ENCODE measurements around the gene MARK3.
A peak's percentile ranks its signal among the peaks of the same experiment; 100 is the strongest.

MARK3 gene

DNA sequence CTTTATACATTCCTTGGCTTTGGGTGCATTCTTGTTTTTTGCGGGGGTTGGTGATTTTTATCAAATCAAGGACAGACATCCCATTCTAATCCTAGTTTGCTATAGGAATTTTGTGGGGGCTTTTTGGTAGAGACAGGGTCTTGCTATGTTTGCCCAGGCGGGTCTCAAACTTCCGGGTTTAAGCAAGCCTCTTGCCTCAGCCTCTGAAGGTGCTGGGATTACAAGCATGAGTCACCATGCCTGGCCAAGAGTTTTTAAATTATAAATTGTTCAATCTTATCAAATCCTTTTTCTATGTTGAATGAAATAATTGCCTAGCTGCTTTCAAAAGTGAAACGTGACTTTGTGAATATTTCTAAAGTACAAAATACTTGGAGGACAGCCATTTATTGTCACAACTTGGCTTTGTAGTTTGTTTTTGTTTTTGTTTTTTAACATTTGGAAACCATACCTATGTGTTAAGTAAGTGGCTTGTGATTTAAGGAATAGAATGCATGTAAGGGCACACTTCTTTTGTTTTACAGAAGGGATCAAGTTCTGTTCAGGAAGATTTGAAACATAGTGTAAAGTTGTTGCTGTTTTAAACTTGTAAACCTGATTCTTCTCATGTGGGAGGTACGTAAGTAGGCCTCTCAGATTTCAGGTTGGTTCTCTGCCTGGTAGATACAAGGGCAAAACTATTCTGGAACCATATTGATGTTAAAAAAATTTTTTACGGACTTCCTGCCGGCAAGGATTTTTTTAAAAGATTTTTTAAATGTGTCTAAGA lies 13.4 kb downstream of the MARK3 start:
- no peak for FAIRE-seq

DNA sequence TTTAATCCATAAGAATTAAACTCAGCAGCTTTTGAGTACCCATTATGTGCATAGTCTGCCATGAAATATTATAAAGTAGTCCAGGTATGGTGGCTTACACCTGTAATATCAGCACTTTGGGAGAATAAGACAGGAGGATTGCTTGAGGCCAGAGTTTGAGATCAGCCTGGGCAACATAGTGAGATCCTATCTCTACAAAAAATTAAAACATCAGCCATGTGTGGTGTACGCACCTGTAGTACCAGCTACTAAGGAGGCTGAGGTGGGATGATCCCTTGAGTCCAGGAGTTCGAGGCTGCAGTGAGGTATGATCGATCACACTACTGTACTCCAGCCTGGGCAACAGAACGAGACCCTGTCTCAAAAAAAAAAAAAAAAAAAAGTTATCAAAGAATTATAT lies 15.3 kb downstream of the MARK3 start:
- no peak for FAIRE-seq

DNA sequence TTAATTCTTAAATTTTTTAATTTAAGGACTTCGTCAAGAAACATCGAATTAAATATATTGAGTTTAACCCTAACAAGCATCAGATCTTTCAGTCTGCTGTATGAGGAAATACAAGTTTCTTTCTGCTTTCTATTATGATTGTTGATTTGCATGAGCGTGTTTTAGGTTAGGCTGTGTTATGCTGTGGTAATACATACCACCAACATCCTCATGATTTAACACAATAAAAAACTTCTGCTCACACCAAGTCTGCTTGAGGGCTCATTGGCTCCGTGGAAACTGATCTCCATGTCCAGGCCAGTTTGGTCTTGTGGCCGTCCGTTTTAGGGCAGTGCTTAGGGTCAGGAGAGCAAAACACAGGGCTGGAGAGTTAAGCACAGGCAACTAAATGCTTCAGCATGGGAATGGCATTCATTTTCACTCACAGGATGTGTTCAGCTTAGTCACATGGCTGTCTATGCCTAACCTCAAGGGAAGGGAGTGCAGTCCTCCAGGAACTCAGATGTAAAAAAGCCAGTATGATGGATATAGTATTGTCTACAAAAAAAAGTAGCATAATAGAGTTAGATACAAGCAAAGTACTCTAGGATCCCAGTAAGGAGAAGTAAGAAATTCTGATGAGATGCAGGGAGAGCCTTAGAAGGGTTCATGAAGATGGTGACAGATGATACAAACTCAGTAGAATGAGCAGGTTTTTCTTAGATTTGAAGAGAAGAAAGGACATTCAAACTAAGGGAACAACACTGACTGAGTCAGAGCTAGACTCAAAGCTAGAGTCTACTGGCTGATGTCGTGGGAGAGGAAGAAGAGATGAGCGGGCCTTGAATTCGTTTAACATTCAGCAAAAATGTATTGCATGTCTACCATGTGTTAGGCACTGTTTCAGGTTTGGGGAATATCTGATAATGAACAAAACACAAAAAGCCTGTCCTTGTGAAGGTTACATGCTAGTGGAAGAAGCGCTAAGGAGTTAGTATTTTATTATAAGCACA lies 16.3 kb downstream of the MARK3 start:
- FAIRE-seq = no peak

DNA sequence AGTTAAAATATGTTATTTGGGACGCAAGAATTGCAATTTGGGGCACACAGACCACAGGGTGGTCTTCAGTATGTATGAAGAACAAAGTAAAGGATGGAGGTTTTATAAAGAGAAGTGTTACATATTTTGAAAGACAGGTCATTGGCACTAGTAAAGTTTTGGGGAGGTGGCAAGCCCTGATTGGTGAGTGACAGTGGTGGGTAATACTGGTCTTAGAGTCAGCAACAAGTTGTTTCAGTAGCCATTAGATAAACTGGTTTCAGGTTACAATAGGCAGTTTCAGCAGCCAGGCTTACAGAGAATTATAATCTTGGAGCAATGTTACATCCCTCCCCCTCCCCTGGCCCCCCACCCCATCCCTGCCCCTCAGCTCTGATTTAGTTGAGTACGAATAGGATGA lies 17.5 kb downstream of the MARK3 start:
- FAIRE-seq = no peak

DNA sequence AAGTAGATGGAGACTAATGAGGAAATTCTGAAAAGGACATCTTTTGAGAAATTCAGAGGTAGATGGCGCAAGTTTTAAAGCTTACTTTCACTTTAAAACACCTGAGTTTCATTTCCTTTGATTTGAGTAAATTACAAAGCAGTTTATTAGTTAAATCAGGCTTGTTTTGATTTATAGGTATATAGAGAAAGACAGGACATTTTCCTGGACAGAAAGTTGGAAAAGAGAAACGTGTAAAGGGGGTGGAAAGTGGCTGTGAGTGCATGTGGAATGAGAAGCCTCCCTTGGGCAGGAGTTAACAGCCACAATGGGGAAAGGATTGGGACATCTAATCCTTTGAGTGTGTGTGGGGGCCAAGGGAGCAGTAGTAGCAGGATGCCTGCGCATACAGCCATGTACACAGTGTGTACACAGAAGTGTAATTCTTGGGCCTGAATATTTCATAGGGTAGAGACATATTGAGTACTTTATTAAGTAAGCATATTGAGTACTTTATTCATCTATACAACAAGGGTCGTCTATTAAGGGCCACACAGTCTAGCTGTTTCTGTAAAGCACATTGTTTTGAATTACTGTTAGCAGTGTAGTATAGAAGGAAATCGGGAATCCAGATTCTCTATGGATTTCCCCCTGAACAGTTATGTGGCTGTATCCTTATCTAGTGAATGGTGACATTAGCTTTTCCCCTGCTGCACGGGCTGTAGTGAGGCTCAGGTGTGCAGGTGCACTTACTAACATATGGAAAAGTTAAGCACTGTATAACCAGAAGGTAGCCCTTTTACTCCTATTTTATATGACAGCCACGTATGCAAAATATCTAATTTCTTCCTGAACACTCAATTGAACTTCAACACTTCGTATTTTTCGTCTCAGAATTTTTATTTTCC lies 19.1 kb downstream of the MARK3 start:
- FAIRE-seq = no peak

DNA sequence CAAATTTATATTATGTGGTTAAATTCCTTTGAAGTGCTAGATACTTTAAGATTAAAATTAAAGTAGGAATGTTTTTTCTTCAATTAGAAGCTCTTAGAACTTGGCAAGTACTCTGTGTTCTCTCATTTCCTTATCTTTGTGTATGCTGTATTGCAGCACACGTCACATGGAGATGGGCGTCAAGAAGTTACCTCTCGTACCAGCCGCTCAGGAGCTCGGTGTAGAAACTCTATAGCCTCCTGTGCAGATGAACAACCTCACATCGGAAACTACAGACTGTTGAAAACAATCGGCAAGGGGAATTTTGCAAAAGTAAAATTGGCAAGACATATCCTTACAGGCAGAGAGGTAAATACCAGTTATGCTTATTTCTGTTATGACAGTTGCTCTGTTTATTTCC lies 19.7 kb downstream of the MARK3 start:
- FAIRE-seq = no peak

DNA sequence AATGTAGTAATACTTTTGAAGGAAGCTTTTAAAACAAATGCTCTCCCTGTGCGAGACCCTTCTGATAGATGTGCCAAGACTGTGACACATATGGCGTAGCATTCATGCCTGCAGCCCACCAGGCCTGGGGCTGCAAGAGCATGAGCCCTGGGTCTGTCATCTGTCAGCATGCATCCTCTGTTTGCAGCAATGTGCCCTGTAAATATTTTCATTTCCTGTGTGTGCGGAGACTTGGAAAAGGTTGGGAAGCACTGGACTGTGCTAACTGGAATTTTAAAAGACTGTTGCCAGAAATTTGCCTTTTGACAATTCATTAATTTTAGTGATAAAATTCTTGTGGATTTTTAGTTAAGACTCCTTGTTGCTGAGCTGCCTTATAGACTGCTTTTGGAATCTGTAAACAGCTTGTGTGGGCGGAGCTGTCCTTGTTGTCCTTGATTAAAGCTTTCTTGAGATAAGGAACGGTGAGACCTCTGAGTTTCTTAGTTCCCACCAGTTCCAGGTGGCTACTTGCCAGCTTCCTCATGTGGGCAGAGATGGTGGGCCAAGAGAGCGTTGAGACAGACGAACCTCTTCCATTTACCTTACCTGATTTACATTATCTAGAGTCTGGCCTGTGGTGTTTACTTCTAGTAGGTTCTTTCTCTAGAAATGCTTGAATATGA lies 23.4 kb downstream of the MARK3 start:
- no peak for FAIRE-seq

DNA sequence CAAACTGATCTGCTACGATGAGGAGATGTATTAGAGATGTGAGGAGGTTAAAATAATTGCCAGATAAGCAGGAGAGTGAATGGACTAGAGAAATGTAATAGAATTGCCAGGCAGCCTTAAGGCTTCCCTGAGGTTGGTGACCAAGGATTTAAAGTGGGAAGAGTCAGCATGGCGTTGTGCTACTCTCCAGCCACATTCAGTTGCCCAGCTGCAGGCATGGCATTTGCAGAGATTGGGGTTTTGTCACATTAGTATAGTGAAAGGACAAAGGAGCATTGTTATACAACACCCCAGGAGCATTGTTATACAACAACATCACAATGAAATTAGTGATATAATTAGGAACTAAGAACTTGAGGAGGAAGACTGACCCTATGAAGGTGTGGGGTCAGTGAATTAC lies 31.7 kb downstream of the MARK3 start:
- FAIRE-seq = no peak

DNA sequence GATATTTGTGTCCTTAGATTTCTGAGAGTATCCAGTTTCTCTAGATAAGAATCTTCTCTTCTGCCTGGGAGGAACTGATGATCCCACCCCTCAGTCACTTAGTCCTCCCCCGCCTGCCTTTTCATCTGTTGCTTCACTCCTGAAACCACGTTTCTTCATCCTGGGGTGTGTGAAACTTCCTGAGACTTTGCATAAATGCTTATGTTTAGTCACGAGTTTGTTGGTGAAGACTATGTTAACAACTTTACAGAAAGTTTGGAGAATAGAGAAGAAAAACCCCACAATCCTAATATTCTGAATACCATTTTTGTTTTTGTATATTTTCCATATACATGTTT lies 33.2 kb downstream of the MARK3 start:
- FAIRE-seq = no peak

DNA sequence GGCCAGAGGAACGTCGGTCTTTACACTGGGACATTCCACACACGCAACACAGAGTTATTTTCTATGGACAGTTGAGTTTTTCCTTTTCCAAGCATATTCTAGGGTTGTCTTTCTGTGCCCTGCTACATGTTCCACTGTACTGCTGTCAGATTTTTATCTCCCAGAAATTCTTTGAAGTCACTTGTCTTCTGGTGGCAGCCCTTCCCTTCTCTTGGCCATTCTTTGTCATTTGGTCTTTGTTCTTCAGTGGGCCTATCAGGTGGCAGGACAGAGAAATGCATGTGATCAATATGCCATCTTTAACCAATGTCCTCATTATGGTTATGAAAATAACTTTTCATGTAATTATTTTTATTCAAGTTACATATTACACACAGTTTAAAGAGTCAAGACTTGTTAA lies 36.3 kb downstream of the MARK3 start:
- no peak for FAIRE-seq

DNA sequence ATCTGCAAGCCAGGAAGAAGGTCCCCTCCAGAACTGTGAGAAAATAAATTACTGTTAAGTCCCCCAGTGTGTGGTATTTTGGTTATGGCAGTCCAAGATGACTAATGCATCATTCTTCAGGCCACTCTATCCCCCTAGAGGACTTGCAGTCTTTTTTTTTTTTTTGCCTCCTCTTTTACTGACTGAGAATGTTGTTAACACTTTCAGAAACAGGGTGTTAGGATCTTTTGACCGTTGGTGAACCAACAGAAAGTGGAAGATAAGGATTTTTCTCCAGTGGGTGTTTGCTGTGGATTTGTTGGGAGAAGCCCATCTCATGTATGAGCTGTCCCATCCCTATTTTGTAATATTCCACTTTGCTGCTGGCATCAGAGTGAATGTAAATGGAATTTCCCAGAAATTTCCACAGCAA lies 37.8 kb downstream of the MARK3 start:
- no peak for FAIRE-seq

DNA sequence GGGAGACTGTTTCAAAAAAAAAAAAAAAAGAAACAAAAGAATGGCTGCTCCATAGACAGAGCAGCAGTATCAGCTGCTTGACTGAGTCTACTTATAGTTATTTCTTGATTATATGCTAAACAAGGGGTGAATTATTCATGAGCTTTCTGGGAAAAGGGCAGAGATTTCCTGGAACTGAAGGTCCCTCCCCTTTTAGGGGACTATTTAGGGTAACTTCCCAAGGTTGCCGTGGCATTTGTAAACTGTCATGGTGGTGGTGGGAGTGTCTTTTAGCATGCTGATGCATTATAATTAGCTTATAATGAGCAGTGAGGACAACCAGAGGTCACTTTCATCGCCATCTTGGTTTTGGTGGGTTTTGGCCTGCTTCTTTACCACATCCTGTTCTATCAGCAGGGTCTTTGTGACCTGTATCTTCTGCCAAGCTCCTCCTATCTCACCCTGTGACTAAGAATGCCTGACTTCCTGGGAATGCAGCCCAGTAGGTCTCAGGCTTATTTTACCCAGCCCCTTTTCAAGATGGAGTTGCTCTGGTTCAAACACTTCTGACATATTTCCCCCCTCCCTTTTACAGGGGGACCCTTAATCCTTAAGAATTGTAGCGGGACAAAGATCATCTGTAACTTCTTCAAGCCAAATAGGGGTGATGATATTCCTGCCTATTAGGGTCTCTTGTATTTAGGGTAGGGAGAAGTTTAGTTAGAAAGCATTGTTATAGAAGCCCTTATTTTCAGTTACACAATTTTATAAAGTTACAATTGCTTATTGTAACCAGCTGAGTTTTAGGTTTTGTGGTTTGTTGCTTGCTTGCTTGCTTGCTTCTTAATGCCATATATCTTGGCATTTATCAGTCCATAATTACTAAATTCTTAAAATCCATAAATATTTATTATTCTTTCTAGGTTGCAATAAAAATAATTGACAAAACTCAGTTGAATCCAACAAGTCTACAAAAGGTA lies 42.5 kb downstream of the MARK3 start:
- FAIRE-seq = no peak

DNA sequence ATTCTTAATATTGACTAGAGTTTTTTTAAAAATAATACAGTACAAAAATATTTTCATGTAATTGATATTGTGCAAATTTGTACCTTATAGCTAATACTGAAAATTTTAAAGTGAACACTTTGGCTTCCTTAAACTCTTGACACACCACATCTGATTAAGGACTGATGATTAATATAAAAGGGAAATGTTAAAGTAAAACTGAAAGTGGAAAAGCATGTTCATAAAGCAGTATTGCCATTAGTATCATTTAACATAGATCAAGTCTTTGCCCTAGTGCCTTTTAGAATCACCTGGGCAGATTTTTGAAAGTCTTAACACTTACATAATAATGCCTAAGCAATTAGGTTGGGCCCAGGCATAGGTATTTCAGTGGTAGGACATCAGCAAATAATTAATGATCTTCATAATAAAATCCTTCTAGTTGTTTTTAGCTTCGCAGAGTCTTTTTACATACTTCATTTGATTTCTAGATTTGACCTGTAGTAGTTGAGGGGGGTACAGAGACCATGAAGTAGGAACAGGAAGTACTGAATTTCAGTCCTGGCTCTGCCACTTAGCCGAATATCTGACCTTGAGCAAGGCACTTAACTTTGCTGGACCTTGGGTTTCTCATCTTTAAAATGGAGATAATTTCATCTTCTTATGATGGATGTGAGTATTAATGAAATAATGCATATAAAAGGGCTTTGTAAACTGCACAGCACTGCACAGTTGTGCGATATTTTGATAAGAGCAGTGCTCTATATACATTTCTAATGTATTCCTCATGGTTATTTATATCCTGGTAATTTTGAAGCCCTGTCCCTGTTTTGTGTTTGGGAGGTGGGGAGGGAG lies 43.7 kb downstream of the MARK3 start:
- peak; percentile 82 for FAIRE-seq

DNA sequence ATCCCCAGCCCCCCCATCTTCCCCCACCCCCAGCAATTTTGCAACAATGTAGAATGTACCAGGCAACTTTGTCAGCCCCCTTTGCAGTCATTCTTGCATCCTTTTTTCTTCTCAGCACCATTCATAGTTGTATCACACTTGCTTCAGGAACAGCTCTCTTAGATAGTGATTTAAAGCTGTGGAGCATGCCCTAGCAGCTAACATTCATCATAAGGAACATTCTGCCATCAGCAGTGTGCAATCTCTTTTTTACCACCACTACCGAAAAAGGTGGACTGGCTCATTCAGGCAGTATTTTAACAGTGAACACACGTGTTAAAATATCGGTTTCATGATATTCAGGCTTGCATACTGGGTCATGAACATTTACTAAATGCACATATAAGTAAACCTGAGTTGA lies 45.1 kb downstream of the MARK3 start:
- FAIRE-seq = no peak

DNA sequence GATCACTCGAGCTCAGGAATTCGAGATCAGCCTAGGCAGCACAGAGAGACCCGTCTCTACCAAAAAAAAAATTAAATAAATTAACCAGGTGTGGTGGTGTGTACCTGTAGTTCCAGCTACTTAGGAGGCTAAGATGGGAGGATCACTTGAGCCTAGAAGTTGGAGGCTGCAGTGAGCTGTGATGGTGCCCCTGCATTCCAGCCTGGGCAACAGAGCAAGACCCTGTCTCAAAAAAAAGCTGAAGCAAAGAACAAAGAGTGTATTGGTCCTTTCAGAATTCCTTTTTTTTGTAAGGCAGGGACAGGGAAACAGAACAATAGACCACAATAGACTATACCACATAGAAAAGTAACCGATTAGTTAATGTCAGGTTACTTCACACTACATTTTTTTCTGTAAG lies 47.4 kb downstream of the MARK3 start:
- no peak for FAIRE-seq

DNA sequence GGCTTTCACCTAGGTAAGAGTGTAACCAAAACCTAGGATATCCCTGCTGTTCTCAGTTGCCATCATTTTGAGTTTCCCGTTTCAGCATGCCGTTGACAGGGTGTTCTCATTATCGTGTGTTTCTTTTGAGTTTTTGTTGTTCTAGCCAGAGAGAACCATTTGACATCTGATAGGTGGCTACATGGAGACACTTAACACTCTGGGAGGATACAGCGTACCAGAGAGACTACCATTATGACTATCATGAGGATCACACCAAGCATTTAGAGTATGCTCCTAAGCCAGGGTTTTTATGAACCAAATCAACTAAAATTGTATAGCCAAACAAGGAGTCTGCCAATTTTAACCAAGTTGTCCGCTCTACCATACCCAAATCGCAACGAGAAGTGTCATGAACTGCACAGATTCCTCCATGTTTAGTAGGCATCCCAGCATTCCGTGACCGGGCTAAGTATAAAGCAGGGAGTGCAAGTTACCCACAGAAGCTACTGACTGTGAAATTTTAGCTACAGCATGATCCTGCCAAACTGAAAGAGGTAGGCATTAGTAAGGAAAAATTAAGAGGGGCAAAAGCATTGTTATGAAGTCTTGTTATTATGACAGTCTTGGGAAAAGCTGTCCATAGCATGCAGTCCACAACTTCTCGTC lies 48.8 kb downstream of the MARK3 start:
- no peak for FAIRE-seq

DNA sequence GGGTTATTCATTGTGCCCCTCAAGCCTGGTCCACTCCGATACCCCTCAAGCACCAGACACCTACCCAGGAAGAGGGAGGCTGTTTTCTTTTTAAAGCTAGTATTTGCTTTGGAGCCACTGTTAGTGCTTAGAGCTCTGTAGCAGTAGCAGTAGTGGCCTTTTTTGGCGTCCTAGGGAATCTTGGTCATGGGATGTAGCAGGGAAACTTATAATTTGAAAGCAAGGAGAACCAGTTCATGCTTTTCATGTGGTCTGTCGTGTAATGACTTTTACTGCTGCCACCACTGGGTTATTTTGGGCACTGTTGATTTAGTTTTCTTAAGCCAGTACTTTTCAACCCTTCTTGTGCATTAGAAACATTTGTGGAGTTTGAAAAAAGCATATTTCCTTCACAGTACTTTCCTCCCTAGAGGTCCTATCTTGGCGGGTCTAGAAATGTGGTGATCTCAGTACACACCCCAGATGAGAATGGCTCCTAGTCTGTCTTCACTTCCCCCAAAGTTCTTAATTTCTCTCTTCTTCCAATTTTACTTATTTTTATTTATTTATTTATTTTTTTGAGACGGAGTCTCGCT lies 49.7 kb downstream of the MARK3 start:
- no peak for FAIRE-seq

DNA sequence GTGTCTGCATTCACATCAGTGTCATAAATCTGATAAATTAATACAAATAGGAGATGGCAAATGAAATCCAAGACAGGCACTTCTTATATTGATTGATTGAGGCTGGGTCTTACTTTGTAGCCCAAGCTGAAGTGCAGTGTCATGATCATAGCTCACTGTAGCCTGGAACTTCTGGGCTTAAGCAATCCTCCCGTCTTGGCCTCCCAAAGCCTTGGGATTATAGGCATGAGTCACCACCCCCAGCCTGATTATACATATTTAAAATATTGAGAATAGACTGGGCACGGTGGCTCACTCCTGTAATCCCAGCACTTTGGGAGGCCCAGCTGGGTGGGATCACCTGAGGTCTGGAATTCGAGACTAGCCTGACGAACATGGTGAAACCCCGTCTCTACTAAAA lies 51.3 kb downstream of the MARK3 start:
- FAIRE-seq = no peak

DNA sequence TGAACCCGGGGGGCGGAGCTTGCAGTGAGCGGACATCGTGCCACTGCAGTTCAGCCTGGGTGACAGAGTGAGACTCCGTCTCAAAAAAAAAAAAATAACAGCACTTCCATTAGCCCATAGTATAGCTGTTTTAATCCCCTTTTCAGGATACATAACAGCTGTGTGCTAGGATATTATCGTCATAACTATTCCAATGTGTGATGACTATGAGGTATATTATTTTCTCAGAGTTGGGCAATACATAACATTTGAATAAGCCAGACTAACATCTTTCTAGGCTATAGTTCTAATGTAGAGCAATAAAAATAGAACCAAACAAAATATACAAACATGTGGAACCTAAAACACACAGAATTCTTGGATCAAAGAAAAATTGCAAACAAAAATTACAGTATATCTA lies 57.1 kb downstream of the MARK3 start:
- FAIRE-seq = no peak

DNA sequence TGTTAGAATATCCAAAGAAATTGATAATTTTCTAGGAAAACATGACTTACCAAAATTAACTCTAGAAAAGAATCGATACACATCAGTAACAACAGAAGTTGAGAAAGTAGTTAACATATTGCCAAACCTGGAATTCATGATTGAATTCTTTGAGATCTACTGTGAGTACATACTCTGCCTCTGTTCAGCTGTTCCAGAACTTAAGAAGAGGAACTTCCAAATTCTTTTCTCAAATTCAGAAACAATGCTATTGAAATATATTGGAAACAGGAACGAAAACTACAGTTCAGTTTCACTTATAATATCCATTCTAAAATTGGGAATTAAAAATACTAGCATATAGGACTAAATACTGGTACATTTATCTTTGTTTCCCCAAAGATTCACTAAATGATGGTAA lies 57.9 kb downstream of the MARK3 start:
- FAIRE-seq = no peak

Measured in A204.1 (cell line).